Stimulated activated CD4-positive, alpha-beta T cell treated with anti-CD3 and anti-CD28 coated beads, Interleukin-4, amount 100 ng/mL, for 24 hours (primary cell): ENCODE data around the gene IARS1.

Experiments
- DNase-seq: peaks from one replicate; pipeline ENCODE4 v3.0.0-alpha.2; 2020

The IARS1 gene

DNA sequence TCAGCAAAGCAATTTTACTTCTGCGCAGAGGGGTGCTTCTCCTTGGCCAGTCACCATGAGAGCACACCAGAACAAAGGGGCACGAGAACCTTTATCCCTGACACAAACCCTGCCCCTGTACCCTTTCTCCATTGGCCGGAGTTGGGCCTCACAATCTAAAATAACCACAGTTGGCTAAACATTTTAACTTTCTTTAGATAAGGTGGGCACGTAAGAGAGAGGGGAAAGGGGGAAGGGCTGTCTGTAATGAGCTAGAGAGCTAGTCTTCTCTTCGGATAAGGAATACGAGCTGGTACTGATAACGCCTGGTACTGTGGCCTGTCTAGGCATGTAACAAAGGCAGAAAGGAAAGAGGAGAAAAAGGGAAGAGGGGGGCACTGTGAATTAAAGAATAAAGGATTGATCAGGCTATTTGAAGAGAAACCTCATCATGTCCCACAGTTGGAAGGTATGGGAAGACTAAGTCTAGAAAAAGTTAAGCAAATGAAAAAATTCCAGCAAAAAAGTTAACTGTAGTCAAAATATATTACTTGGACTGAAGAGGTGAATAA is 1.8 kb upstream of the IARS1 start:
- no peak for DNase-seq

DNA sequence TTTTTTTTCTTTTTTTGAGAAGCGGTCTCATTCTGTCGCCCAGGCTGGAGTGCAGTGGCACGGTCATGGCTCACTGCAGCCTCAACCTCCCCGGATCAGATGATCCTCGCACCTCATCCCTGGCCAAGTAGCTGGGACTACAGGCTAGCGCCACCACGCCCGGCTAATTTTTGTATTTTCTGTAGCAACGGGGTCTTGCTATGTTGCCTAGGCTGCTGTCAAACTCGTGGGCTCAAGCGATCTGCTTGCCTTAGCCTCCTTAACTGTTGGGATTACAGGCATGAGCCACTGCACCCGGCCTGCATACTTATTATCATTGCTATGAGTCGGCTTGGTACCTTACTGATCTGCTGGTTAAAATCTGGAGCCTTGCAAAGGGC is 790 bp upstream of the IARS1 start:
- DNase-seq: peak; percentile 13

DNA sequence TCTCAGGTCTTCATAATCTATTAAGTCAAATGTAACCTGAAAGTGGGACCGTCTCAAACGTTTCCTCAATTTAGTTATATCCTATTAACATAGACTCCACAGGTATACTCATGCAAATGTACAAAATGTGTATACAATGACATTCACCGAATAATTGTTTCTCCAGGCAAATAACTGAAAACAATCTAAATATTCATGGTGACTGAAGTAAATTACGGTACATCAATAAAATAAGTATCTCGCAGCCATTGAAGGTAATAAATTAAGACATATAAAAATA is 482 bp downstream of the IARS1 start:
- no peak for DNase-seq

- no peak for DNase-seq
These were observed 991 bp downstream of the IARS1 start for GRCh38 chr9:92292338-92293074.

- DNase-seq: no peak
These were observed 1.9 kb downstream of the IARS1 start for GRCh38 chr9:92291577-92291976.

GRCh38 chr9:92290785-92291429 is 2.6 kb downstream of the IARS1 start:
- no peak for DNase-seq

GRCh38 chr9:92289708-92290390 is 3.6 kb downstream of the IARS1 start:
- DNase-seq: no peak

DNA sequence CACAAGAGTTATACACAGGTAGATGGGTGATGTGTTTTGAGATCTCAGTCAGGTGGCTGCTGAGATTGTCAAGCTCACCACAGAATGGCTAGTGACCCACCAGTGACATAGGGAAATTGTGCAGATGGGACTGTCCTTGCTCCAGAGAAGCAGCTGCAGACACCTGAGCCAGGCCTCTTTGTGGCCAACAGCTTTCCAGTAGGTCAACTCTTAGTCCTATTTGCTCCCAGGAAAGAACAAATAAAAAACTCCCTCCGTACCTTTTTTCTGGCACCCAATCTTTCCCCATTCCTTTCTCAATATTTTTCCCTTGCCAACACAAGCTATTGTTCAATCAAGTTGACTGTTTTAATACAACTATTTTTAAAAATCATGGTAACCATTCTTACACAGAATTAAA is 14.2 kb downstream of the IARS1 start:
- DNase-seq: no peak

GRCh38 chr9:92278110-92278509 is 15.4 kb downstream of the IARS1 start:
- no peak for DNase-seq

GRCh38 chr9:92276331-92277032 is 17.0 kb downstream of the IARS1 start:
- DNase-seq: no peak

GRCh38 chr9:92275541-92275940 is 18.0 kb downstream of the IARS1 start:
- no peak for DNase-seq

DNA sequence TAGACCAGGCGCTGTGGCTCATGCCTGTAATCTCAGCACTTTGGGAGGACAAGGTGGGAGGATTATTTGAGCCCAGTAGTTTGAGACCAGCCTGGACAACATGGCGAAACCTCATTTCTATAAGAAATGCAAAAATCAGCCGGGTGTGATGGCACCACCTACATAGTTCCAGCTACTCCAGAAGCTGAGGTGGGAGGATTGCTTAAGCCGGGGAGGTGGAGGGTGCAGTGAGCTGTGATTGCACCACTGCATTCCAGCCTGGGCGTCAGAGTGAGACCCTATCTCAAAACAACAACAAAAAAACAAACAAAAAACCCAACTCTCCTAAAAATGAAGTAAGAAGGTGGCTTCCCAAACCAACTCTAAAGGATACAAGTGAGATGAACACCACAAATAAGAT is 23.0 kb downstream of the IARS1 start:
- DNase-seq: no peak

- no peak for DNase-seq
These were observed 27.0 kb downstream of the IARS1 start for GRCh38 chr9:92266486-92266885.

- DNase-seq: no peak
These were observed 28.3 kb downstream of the IARS1 start for GRCh38 chr9:92265154-92265553.

DNA sequence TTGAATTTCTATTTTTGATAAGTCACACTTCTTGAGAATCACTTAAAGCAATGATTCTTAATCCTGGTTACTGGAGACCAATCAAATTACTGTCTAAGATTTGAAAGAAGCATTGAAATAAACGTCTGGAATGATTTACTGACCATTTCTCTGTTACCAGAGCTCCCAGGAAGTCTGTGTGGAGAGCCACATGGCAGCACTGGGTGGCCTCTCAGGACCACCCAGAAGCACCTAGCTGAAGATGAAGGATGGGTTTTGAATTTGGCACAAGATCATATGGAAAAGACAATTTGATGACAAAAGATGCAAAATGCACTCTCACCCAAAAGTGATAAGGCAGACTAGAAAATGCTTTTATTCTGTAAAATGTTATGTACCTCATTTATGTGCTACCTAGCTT is 30.4 kb downstream of the IARS1 start:
- no peak for DNase-seq

GRCh38 chr9:92257327-92257726 is 36.2 kb downstream of the IARS1 start:
- DNase-seq: no peak

DNA sequence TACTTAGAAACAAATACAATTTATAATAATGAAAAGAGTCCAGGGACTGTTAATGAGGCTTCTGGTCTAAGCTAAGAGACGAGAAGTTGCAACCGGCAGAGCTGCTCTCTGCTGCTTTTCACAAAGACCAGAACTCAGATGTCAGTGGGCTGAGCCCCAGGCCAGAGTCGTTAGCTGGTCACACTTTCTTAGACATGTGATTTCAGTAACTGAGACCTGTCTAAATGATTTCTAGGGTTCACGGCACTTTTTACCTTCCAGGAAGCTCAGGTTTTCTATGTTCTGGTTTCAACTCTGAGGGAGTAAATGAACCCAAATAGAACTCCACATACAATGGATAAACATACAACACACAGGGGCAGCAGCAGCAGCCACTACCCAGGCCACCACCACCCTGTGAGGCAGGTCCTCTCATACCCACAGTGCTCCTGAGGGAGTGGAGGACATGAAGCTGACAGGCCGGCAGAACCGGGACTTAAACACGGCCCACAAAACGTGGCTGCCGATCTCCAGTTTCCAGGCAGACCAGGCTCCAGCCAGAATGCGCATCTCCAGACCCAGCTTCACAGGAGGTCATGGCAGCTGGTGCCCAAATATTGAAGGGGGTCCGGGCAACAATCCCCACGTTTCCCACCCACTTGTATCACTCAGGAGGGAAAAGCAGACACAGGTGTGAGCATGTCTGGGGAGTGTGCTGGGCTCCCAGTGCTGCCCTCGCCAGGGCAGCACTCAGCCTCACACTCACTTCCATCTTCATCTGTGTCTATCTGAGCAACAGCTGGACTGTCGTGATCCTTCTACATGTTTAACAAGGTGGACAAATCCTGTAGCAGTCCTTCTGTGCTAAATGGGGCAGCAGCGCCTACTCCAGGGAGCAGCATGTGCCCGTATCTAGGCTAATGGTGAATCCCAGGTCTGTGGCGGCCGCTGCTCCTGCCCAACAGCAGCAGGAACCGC is 38.8 kb downstream of the IARS1 start:
- DNase-seq: no peak

GRCh38 chr9:92253656-92254055 is 39.8 kb downstream of the IARS1 start:
- DNase-seq: no peak

GRCh38 chr9:92247981-92248380 is 45.5 kb downstream of the IARS1 start:
- DNase-seq: no peak

GRCh38 chr9:92247296-92247695 is 46.2 kb downstream of the IARS1 start:
- DNase-seq: no peak

DNA sequence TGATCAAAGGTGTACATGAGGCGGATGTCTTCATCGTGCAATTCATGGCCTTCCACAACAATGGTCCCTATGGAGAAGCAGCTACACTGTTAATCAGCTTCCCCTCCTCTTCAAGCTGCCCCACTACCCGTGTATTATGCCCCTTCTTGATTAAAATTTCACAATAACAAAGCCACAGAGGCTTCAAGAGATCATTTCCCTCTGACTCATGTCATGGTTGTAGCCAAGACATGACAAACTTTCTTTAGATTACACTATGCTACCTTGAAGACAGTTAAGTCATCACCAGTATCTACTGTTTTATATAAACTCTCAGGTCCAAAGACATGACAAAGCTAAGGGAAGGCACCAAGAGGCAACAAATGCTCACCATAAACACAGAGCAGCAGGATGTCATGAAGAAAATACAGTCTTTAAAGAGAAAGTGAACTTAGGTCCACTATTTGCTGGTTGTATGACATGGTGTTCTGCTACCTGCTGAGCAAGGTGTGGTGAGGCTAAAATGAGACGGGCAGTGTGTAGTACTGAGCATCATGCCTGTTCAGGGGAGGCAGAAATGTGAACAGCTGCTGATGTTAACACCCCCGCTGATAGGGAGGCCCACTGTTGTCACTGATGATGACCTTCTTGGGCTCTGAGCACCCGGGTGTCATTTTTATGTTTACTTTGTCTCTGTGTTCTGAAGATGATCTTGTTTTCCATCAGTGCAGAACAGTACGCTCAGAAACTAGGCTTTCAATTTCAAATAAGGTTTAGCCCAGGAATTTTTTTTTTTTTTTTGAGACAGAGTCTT is 48.3 kb downstream of the IARS1 start:
- DNase-seq: no peak
